Stimulated activated CD4-positive, alpha-beta T cell treated with anti-CD3 and anti-CD28 coated beads, Interleukin-12 subunit alpha, Interleukin-12 subunit beta, amount 100 ng/mL, for 48 hours (primary cell): ENCODE results near the gene WDR38.

Experiments
- DNase-seq, 3 donors: peaks; one replicate each; pipeline ENCODE4 v3.0.0-alpha.2; 2020; ENCODE audit warnings: low read depth in 2 of 3, low spot score in 1 of 3

Gene WDR38

DNA sequence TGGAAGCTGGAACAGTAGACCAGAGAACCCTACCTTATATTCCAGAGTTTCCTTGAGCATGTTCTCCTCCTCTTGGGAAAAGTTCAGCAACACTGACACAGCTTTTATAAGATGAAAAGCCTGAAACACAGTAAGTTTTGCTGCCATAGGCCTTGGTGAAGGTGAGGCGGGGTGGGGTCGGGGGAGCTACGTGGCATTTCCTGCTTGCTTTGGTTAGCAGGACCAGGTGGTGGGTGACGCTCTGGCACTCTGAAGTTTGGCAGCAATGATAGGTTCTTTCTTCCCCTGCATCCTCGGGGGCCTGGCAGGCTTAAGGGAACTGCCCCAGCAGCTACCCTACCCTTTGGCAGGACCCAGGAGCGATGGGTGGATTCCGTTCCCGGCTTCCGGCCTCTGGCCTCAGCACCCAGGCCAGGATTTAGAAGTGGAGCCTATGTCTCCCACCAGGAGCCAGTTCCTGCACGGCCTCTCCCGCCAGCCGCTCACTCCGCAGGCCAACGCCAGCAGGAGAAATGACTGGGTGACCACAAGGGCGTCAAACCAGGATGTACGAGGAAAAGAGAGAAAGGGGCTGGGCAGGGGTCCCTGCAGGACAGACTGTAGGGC, 28.0 kb downstream of the WDR38 start:
- DNase-seq = no peak

DNA sequence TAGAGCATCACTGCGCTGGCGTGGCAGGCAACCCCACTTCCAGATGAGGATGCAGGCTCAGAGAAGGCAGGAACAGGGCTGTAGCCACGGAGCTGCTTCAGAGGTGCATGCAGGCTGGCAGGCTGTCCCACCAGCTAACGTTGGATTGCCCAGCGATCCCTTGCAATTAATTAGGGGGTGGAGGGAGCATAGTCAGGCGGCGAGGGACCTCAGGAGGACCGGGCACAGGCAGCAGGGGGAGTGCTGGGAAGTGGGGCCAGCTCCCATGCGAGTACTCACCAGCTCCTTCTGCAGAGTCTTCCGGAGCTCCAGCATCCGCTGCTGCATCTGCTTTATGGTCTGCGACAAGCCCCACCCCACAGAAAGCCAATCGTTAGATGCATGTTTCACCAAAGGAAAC, 29.0 kb downstream of the WDR38 start:
- no peak for DNase-seq

DNA sequence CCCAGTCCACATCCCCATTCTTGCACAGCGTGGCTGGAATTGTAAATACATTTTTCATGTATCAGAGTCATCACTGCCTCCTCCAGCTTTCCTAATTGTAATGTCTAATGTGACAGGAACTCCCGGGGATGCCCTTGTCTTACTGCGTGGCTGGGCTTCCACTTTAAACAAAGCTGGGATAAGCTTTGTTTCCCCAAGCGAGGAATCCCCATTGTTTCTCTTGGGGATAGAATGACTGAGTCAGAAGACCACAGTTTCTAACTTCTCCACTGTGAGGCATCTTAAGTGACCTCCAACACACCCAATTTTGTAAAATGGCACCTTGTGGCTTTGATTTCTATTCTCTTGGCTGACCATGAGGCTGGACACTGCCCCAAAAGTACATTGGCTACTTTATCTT, 31.1 kb downstream of the WDR38 start:
- DNase-seq = no peak

DNA sequence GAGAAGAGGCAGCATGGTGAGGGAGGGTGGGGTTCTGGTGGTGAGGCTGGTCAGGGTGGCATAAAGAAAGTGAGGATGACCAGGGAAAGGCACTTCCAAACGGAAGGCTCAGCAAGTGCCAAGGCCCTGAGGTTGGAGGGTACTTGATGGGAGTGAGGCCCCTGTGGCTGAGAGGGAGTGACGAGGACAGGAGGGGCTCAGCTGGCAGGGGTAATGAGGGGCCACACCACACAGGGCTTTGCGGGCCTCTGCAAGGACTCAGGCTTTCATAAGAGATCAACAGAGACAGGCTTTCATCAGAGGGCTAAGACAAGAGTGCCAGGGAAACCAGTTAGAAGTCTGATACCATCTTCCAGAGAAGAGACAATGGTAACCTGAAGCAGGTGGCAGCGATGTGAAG, 32.3 kb downstream of the WDR38 start:
- DNase-seq = no peak

DNA sequence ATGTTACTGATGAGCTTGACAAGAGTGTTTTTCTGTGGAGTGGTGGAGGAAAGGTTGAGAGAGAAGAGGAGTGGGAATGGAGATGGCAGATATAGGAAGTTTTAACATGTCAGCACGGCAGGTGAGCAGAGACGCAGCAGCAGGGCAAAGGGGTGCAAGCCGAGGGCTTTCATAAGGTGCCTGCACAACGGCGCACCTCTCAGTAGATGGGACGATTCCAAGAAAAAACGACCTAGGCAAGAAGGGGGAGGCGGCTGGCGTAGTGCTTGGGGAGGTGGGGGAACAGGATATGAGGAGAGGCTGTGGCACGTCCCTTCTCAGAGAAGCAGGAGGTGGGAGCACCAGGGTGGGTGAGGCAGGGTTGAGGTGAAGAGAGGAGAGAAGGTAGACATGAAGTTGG, 33.2 kb downstream of the WDR38 start:
- no peak for DNase-seq

DNA sequence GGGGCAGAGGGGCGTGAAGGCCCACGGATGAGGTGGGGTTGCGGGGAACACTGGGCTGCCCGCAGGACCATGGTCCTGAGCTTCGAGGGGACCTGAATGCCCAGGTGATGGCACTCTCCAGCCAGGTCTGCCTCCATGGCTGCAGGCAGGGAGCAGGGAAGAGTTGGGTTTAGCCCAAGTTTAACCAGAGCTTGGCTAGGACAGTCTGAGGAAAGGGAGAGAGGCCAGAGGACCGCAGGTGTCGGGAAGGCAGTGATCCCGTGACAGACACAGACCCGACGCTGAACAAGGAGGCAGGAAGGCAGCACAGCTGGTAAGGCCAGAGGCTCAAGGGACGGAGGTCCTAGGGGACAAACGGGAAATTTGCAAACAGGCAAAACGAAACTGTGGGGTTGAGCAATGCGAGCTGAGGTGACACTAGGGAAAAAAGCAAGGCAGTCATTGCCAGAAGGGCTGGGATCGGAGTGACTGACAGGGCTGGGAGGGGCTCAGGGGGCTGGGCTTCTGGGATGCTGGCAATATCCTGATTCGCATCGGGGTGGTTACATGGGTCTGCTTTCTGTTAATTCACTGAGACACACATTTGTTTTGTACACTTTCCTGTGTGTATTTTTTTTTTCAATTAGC, 33.7 kb downstream of the WDR38 start:
- DNase-seq = no peak

DNA sequence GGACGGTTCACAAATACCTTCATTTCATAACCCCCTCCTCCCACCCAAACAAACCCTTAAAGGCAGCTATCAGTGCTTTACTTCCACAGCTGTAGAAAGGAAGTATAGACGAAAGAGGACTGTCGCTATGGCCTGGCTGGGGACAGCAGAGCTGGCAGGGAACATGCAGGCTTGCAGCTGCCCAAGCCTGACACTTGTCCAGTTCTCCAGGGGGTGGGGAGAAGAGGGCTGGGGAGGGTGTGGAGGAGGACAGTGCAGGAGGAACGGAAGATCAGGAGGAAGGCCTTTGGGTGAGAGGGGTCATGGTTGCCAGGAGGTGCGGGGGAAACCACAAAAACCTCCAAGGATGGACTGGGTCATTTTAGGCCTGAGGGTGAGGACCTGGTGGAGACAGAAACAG, 34.6 kb downstream of the WDR38 start:
- no peak for DNase-seq

DNA sequence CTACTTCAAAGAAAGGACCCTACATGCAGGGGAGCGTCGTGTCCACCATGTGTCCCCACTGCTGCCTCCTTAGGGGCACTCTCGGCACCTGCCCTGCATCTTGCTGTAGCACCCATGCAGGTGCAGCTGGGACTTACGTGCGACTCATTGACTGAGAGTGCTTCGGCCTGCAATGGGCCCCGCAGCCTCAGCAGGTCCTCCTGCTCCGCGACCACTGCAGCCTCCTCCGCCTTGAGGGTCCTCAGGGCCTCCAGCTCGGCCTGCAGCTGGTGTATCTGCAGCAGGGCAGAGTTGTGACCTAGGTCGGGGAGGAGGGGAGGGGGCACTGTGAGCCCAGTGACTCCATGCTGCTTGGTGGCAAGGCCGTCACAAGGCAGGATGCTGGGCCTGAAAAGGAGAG, 35.7 kb downstream of the WDR38 start:
- no peak for DNase-seq

DNA sequence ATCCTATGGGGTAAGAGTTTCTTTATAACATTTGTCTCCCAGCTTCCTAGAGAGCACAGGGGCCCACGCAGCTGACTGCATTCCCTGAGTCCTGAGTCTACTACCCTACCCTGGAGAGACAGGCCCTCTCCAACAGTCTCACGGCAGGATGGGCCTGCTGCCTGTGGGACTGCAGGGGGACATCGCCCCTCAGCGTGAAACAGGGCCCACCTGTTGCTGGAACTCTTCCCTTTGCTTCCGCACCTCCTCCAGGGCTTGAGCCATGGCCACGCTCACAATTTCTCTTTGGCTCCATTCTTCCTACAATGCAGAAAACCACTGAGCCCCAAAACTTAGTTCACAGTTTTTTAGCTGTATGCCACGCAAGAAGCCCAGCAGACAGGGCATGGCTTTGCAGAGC, 36.9 kb downstream of the WDR38 start:
- no peak for DNase-seq

DNA sequence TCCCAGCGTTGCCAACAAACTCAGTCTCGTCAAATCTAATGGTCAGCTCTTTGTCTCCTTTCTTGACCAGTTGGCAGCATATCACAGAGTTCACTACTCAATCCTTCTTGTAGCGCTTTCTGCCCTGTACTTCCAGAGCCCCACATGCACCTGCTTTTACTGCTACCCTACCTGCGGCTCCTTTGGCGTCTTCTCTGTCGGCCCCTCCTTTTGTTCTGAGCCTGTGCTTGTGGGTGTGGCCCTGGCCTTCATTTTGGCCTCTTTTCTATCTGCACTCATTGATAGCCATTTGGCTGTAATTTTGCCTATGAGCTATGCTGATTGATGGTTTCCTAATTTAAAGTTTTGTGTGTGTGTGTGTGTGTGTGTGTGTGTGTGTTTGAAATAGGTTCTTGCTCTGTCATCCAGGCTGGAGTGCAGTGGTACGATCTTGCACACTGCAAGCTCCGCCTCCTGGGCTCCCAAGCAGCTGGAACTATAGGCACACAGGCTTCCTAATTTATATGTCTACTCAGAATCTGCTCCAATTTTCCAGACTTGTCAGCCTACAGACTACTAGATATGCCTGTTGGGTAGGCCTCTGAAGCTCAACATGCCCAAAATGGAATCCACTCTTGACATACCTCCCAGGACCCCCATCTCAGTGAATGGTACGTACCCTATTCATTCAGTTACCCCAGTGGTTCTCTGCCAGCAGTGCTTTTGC, 40.9 kb downstream of the WDR38 start:
- DNase-seq = no peak

DNA sequence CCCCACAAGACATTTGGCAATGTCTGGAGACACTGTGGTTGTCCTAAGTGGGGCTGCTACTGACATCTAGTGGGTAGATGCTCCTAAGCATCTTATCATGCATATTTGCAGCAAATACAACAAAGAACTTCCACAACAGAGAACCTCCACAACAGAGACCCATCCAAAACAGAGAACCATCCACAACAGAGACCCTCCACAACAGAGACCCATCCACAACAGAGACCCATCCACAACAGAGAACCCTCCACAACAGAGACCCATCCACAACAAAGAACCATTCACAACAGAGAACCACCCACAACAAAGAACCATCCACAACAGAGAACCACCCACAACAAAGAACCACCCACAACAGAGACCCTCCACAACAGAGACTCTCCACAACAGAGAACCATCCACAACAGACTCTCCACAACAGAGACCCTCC, 41.5 kb downstream of the WDR38 start:
- DNase-seq = peak in 1 of 3 donors; percentile 14

DNA sequence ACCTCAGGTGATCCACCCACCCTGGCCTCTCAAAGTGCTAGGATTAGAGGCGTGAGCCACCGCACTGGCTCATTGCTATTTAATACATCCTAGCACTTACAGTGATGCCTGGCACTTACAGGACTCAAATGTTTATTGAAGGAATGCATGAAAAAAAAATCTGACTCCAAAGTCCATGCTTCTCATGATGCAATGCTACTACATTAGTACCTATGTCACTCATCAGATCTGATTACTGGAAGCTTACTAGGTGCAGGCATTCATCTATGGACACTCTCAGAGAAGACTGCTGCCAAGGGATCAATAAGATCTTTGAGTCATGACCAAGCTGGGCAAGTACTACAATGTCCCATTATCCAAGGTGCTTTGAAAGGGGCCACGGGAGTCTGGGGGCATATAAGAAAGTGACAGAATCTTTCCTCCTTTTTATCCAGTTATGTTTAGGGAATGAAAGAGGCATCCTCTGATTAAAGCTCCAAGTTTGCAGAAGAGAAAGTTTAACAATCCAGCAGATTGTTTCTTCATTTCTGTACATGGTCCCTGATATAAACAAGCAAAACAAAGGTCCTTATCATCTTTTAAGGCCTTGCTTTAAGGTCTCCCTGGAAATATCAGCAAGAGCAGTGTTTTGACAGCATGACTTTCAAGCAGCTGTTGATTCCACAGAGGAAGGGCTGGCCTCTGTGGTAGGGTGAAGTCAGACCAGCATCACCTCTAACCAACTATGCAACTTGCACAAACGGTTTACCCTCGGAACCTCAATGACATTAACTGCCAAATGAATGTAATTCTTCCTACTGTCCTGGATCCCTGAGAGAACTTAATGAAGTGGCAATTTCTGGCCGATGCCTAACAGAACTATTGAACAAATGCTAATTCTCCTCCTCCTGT, 44.6 kb downstream of the WDR38 start:
- DNase-seq = no peak

DNA sequence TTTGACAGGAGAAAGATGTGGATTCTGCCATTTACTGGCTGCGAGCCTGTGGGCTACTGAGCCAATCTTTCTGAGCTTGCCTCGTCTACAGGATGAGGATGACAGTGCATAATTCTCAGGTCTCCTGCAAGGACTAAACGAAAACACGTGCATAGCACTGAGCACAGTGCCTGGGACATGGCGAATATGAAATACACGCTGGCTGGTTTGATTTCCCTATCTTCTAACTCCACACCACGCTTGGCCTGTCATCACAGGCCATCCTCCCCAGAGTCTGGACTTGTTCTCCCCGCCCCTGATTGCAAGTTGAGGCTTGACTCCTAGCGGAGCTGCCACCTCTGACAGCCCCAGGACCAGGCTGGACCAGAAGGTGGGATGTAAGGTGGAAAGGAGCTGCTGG, 46.6 kb downstream of the WDR38 start:
- no peak for DNase-seq

DNA sequence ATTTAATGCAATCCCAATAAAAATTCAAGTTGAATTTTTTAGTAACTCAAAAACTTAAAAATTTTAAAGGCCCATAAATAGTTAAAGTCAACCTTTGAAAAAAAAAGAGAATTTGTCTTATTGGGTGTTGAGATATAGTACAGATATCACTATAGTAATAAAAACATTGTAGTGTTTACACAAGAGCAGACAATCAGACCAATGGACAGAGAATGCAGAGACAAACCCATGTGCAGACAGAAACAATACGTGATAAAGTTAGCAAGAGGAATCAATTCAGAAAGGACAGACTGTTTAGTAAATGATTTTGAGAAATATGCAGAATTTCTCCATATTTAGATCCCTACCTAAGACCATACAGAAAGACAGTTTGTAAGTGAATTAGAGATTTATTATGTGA, 53.7 kb downstream of the WDR38 start:
- DNase-seq = no peak
